D721Med (cell line): ENCODE results near the gene FBXL5.

Experiments
- DNase-seq: peaks from one replicate; pipeline ENCODE4 v3.0.0; 2011; ENCODE audit warnings: low spot score; ENCODE audit not compliant: insufficient read length
- FAIRE-seq: peaks from 2 replicates; lab custom pipeline; 2011; peaks lifted over from hg19 to GRCh38; lab: Jason Lieb, UNC
- TF ChIP-seq, protein P1 (sequence below): IDR thresholded peaks from 2 replicates; pipeline ENCODE4 v1.5.1; 2012; ENCODE audit warnings: mild to moderate bottlenecking, control low read depth; ENCODE audit not compliant: insufficient read depth; ENCODE audit errors: missing control alignments

Gene FBXL5

DNA sequence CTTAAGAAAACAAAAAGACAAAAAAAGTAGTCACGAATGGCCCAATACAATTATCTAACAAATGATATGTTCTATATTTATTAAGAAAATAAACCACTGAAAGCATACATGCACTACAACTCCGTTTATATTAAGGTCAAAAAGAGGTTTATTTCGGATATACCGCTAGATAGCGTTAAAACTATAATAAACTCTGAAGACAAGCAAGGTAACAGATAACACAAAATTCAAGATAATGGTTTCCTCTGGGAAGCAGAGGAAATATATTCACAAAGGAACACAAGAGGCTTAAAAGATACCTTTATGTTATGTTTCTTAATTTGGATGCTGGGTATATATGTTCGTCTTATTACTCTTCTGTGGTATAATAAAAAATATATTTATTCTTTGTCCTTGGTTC is 21.7 kb upstream of the FBXL5 start:
- DNase-seq = no peak
- TF ChIP-seq, protein P1, sequence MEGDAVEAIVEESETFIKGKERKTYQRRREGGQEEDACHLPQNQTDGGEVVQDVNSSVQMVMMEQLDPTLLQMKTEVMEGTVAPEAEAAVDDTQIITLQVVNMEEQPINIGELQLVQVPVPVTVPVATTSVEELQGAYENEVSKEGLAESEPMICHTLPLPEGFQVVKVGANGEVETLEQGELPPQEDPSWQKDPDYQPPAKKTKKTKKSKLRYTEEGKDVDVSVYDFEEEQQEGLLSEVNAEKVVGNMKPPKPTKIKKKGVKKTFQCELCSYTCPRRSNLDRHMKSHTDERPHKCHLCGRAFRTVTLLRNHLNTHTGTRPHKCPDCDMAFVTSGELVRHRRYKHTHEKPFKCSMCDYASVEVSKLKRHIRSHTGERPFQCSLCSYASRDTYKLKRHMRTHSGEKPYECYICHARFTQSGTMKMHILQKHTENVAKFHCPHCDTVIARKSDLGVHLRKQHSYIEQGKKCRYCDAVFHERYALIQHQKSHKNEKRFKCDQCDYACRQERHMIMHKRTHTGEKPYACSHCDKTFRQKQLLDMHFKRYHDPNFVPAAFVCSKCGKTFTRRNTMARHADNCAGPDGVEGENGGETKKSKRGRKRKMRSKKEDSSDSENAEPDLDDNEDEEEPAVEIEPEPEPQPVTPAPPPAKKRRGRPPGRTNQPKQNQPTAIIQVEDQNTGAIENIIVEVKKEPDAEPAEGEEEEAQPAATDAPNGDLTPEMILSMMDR = no peak
- no peak for FAIRE-seq

DNA sequence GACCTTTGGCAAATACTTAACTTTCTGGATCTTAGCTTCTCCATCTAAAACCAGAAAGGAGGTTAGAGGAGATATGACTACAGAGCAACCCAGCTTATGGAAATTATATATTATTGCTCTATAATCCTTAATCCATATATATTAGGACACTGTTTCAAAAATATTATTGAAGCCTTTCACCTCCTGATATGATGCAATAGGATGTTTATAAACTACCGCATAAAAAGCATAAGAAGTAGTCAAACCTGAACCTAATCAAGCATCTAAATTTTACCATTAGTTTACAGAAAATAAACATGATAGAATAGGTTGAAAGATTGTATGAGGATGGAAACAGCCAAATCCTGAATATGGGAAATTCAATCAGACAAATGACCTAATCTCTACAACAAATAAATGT is 20.9 kb upstream of the FBXL5 start:
- TF ChIP-seq, protein P1 = no peak
- DNase-seq = no peak
- no peak for FAIRE-seq

DNA sequence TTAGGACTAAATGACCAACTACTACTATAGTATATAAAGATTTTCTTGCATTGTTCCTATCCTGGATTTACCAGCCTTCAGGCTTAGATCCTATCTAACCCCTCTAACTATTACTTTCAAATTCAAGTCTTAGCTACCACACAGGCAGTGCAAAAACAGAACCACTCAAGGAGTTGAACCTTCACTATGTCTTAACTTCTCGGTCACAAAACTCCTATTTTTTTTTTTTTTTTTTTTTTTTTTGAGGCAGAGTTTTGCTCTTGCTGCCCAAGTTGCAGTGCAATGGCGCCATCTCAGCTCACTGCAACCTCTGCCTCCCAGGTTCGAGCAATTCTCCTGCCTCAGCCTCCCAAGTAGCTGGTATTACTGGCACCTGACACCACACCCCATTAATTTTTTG is 20.2 kb upstream of the FBXL5 start:
- DNase-seq (no peak), FAIRE-seq (no peak)

DNA sequence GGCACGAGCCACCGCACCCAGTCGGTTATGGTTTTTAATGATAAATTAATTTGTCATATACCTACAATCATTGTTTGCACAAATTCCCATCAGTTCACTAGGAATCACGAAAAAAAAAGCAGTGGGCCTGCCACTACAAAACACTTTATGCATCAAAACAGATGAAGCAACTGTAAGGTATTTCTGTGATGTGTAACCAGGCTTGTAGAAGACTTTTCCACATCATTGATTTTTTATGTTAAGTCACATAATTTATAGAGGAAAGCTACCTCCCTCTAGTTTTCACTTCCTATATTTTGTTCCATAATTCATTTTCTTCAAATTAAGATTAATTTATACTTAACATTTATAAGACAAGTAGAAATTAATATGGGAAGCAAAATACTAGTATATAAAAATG is 19.8 kb upstream of the FBXL5 start:
- TF ChIP-seq, protein P1 = no peak
- FAIRE-seq = no peak
- DNase-seq = no peak

More for the DNA sequence above, 20.2 kb upstream of the FBXL5 start:
- TF ChIP-seq, protein P1 = no peak

DNA sequence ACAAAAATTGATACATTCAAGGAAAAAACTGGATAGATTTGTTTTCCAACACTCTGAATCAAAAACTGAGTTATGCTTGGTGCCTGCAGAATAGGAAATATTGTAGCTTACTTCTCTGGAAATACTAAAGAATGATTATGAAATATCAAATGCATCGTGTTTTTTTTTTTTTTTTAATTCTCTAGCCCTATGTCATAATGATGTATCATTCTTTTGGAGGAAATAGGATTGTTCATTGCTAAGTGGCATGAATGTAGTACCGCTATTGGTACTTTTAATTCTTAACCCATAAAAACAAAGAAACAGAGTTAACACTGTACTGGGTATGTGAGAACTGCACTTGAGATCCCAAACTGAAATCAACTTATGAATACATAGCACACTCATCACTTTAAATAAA is 18.9 kb upstream of the FBXL5 start:
- FAIRE-seq = no peak
- no peak for DNase-seq
- TF ChIP-seq, protein P1 = no peak

DNA sequence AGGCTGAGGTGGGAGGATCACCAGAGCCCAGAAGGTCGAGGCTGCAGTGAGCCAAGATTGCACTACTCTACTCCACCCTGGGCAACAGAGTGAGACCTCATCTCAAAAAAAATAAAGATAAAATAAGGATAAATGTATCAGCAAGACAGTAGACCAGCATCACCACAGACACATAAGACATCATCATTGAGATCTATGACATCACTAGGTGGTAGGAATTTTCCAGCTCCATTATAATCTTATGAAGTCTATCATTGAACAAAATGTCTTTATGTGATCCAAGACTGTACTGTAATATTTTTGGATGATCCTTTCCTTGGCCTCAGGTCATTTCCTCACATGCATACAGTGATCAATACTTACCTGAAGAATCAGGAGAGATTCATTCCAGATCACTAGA is 18.2 kb upstream of the FBXL5 start:
- DNase-seq (no peak), FAIRE-seq (no peak)
- TF ChIP-seq, protein P1 = no peak

DNA sequence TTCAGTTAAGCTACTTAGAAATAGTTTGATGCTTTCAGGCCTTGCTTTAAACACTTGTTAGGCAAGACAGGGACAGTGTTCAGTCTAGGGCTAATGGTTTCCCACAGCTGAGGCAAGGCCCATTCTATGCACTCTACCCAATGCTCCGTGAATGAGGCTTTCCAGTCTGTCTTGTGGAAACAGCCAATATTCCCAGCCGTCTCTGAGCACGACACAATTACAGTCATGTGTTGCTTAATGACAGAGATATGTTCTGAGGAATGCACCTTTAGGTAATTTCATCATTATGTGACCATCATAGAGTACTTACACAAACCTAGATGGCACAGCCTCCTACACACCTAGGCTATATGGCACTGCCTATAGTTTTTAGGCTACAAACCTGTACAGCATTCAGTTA is 16.9 kb upstream of the FBXL5 start:
- DNase-seq (no peak), FAIRE-seq (peak; percentile 35)
- TF ChIP-seq, protein P1 = no peak
